Sigmoid colon (tissue), 7 donors: ENCODE measurements around the gene TMEM94. TPM values are rescaled to one million over a fixed set of nuclear protein-coding genes. Genes with fewer than 3 reads are reported as not detected.
A peak's percentile ranks its signal among the peaks of the same experiment; 100 is the strongest.
"Not testable (repeated sequence)": the region's sequence is repeated elsewhere in the genome, so short reads cannot be mapped to it uniquely, and the experiment has no call there.

Experiments used
- DNase-seq: peaks from one replicate; pipeline ENCODE4 v3.0.0-alpha.2; 2019
- H3K27ac ChIP-seq, 4 donors: fragments of 200-600 bp; sonication (generic); one replicate each; pipeline ENCODE4 v1.5.1; 2016 to 2019; ENCODE audit warnings: mild to moderate bottlenecking in 1 of 4
- H3K27me3 ChIP-seq, 3 donors: fragments of 200-600 bp; sonication (generic); one replicate each; pipeline ENCODE4 v1.5.1; 2019; ENCODE audit warnings: mild to moderate bottlenecking in 1 of 3
- H3K36me3 ChIP-seq, 4 donors: fragments of 200-600 bp; sonication (generic); one replicate each; pipeline ENCODE4 v1.5.1; 2016 to 2019
- H3K4me1 ChIP-seq, 4 donors: fragments of 200-600 bp; sonication (generic); one replicate each; pipeline ENCODE4 v1.5.1; 2017 to 2019
- H3K4me3 ChIP-seq, 4 donors: fragments of 200-600 bp; sonication (generic); one replicate each; pipeline ENCODE4 v1.5.1; 2017 to 2019; ENCODE audit warnings: mild to moderate bottlenecking in 2 of 4, moderate library complexity in 1 of 4
- H3K9me3 ChIP-seq, 4 donors: fragments of 200-600 bp in 3 of 4; sonication (generic) in 3 of 4; one replicate each; pipeline versions ENCODE4 v1.5.1 to v1.6.1; 2013 to 2019
- CTCF ChIP-seq, 4 experiments: fragments of 450-650 bp in 3 of 4; fragments of 200-600 bp in 1 of 4; IDR thresholded peaks; one replicate each; pipeline ENCODE4 v1.5.1; 2016 to 2019; ENCODE audit warnings: antibody characterized with exemption in 4 of 4, mild to moderate bottlenecking in 3 of 4, moderate library complexity in 2 of 4
- EP300 ChIP-seq, 4 donors: sonication (generic); formaldehyde crosslinking; IDR thresholded peaks; one replicate each; pipeline ENCODE4 v1.6.1; 2017; ENCODE audit warnings: antibody characterized with exemption in 4 of 4
- POLR2A ChIP-seq, 2 donors: fragments of 450-650 bp; IDR thresholded peaks; one replicate each; pipeline ENCODE4 v1.6.1; 2016; ENCODE audit warnings: antibody characterized with exemption in 2 of 2, mild to moderate bottlenecking in 2 of 2, moderate library complexity in 2 of 2
- POLR2AphosphoS5 ChIP-seq, 4 donors: sonication (generic); formaldehyde crosslinking; IDR thresholded peaks; one replicate each; pipeline ENCODE4 v1.6.1; 2017; ENCODE audit warnings: antibody characterized with exemption in 4 of 4
- WGBS, 2 donors: extraction: QIAGEN DNeasy Blood & Tissue Kit; methylation state at CpG; one replicate each; pipeline ENCODE4 v1.1.7; 2013; 5-methylcytosine and 5-hydroxymethylcytosine counted together
- intact Hi-C: fragments of 100-400 bp; cut with DNase I; formaldehyde crosslinking; loops from one replicate; pipeline ENCODE4 v1.15.1; 2023
- polyA plus RNA-seq, 3 donors: library from polyadenylated mRNA; stranded (reverse); fragments of 200-250 nt; gene quantifications; one replicate each; pipeline ENCODE4 v1.2.3, GENCODE V29; 2013
- total RNA-seq, 4 donors: library from RNA; depleted of rRNA; stranded (reverse); fragments of >200 nt; gene quantifications; one replicate each; pipeline ENCODE4 v1.1.0, GENCODE V29; 2016
- donor health status: healthy with polysubstance abuse.
- donor health status: Bipolar disorder and iron deficiency.
- donor health status: healthy.

TMEM94 gene
- total and polyA plus RNA-seq, 7 donors, result 6.2 to 74.8 (median 31.3) TPM

GRCh38 chr17:75447951-75448856, 8.2 kb upstream of the TMEM94 start:
- H3K4me1 ChIP-seq, result peaks cover 0 to 17% (median 15%) of the 10 kb centered on the region in 4 donors
- intact Hi-C loops, result no loop called here
- H3K27ac ChIP-seq, result no peak overlapping the region
- DNase-seq, result no peak
- H3K9me3 ChIP-seq, result no peaks in the 10 kb centered on the region
- no peaks in the 10 kb centered on the region for H3K27me3 ChIP-seq
- H3K36me3 ChIP-seq, result no peaks in the 10 kb centered on the region
- 84 to 86% methylated on average over 17 of the region's 17 CpGs for WGBS, 2 donors
- TF ChIP-seq POLR2A (IDR thresholded peaks at IDR 0.05), result no peak
- no peak for TF ChIP-seq EP300 (IDR thresholded peaks at IDR 0.05)
- no peak for TF ChIP-seq CTCF (IDR thresholded peaks at IDR 0.05)
- no peak for TF ChIP-seq POLR2AphosphoS5 (IDR thresholded peaks at IDR 0.05)
- H3K4me3 ChIP-seq, result no peak overlapping the region

GRCh38 chr17:75450270-75450669, 6.2 kb upstream of the TMEM94 start:
- TF ChIP-seq POLR2A (IDR thresholded peaks at IDR 0.05) (no peak), POLR2AphosphoS5 (IDR thresholded peaks at IDR 0.05) (no peak), CTCF (IDR thresholded peaks at IDR 0.05) (no peak), EP300 (IDR thresholded peaks at IDR 0.05) (no peak)
- 89 to 90% methylated on average over 4 of the region's 4 CpGs for WGBS, 2 donors

GRCh38 chr17:75454193-75454592, 2.2 kb upstream of the TMEM94 start:
- Histone ChIP-seq H3K4me1 (peaks cover 0 to 23% (median 17%) of the 10 kb centered on the region in 4 donors), H3K36me3 (no peaks in the 10 kb centered on the region), H3K27ac (no peak overlapping the region), H3K4me3 (no peak overlapping the region), H3K9me3 (no peaks in the 10 kb centered on the region), H3K27me3 (no peaks in the 10 kb centered on the region)
- DNase-seq, result no peak
- TF ChIP-seq EP300 (IDR thresholded peaks at IDR 0.05) (no peak), POLR2AphosphoS5 (IDR thresholded peaks at IDR 0.05) (no peak)
- intact Hi-C loops, result no loop called here

More at GRCh38 chr17:75450270-75450669, 6.2 kb upstream of the TMEM94 start:
- Histone ChIP-seq H3K4me1 (peaks cover 0 to 2% (median under 1%) of the 10 kb centered on the region in 4 donors), H3K27ac (no peak overlapping the region), H3K4me3 (no peak overlapping the region), H3K27me3 (no peaks in the 10 kb centered on the region), H3K9me3 (no peaks in the 10 kb centered on the region), H3K36me3 (no peaks in the 10 kb centered on the region)
- intact Hi-C loops, result no loop called here
- DNase-seq, result no peak

GRCh38 chr17:75454672-75455071, 1.8 kb upstream of the TMEM94 start:
- Histone ChIP-seq H3K4me1 (peaks cover 0 to 23% (median 19%) of the 10 kb centered on the region in 4 donors), H3K27ac (peak overlapping the region in 1 of 4 donors; percentile 85)
- 96 to 97% methylated on average over 3 of the region's 3 CpGs for WGBS, 2 donors
- H3K36me3 ChIP-seq, DNase-seq, intact Hi-C loops, H3K9me3 ChIP-seq, H3K27me3 ChIP-seq, H3K4me3 ChIP-seq: not testable (repeated sequence)

GRCh38 chr17:75456039-75456416, 407 bp upstream of the TMEM94 start:
- no peaks in the 10 kb centered on the region for H3K36me3 ChIP-seq
- WGBS, 2 donors, result 6 to 9% methylated on average over 13 of the region's 13 CpGs
- H3K9me3 ChIP-seq, result no peaks in the 10 kb centered on the region
- H3K4me3 ChIP-seq, result peak overlapping the region; percentile 69 to 86 (median 78)
- no peak for DNase-seq
- TF ChIP-seq POLR2A (IDR thresholded peaks at IDR 0.05), result no peak
- no peak for TF ChIP-seq POLR2AphosphoS5 (IDR thresholded peaks at IDR 0.05)
- TF ChIP-seq CTCF (IDR thresholded peaks at IDR 0.05), result no peak
- no peak for TF ChIP-seq EP300 (IDR thresholded peaks at IDR 0.05)
- intact Hi-C loops, result loop anchor here (1.0 to 2.0 kb wide), 2 partner anchors 12 to 59 kb away; partner anchors contain the start of gene CASKIN2
- H3K27me3 ChIP-seq, result no peaks in the 10 kb centered on the region
- H3K4me1 ChIP-seq, result peaks cover 0 to 28% (median 21%) of the 10 kb centered on the region in 4 donors
- peak overlapping the region; percentile 85 to 91 (median 88) for H3K27ac ChIP-seq
